Calu3 (cell line): Measurements from ENCODE around the gene NR4A3. TPM values are rescaled to one million over a fixed set of nuclear protein-coding genes. Genes with fewer than 3 reads are reported as not detected.

ENCODE experiments used
- BruUV-seq: library from RNA; stranded (reverse); fragments of 400-500 nt; replicated peaks from 2 replicates; lab custom pipeline; 2021; lab: Mats Ljungman, UMichigan
- CTCF ChIA-PET: fragments of 300-600 bp; sonication (Branson Sonifier 250); formaldehyde crosslinking; loops from one replicate; lab custom pipeline; 2022; ENCODE audit warnings: antibody characterized with exemption; lab: Charles Lee
- DNase-seq: peaks from one replicate; pipeline ENCODE4 v3.0.0; 2022
- H3K27ac Mint-ChIP-seq: one replicate; pipeline ENCODE4 v1.8.0; 2022; ENCODE audit warnings: mixed read lengths; ENCODE audit not compliant: unreplicated experiment
- H3K27me3 Mint-ChIP-seq: one replicate; pipeline ENCODE4 v1.8.0; 2022; ENCODE audit warnings: mixed read lengths; ENCODE audit not compliant: unreplicated experiment
- H3K36me3 Mint-ChIP-seq: one replicate; pipeline ENCODE4 v1.8.0; 2022; ENCODE audit warnings: mild to moderate bottlenecking, moderate library complexity, mixed read lengths; ENCODE audit not compliant: insufficient read depth, unreplicated experiment
- H3K4me1 Mint-ChIP-seq: one replicate; pipeline ENCODE4 v1.8.0; 2022; ENCODE audit warnings: mild to moderate bottlenecking, low read depth, mixed read lengths; ENCODE audit not compliant: unreplicated experiment
- H3K4me3 Mint-ChIP-seq: one replicate; pipeline ENCODE4 v1.8.0; 2022; ENCODE audit warnings: mild to moderate bottlenecking, low read depth, moderate library complexity, mixed read lengths; ENCODE audit not compliant: unreplicated experiment
- H3K9me3 Mint-ChIP-seq: one replicate; pipeline ENCODE4 v1.8.0; 2022; ENCODE audit warnings: low read depth, mixed read lengths; ENCODE audit not compliant: unreplicated experiment
- intact Hi-C: fragments of 100-400 bp; cut with micrococcal nuclease; formaldehyde crosslinking; loops from one replicate; pipeline ENCODE4 v1.10.0; 2022; ENCODE audit not compliant: unreplicated experiment
- total RNA-seq: library from RNA; stranded (reverse); gene quantifications from 2 replicates; pipeline ENCODE4 v1.2.3, GENCODE V29; 2022
- TF ChIP-seq, protein P1 (sequence below): fragments of 200-600 bp; IDR thresholded peaks from one replicate; pipeline ENCODE4 v1.8.0; 2022; ENCODE audit warnings: antibody characterized with exemption; ENCODE audit not compliant: unreplicated experiment

Gene NR4A3
- total RNA-seq, 1 experiment from 2014 or later: 0.21 TPM

DNA sequence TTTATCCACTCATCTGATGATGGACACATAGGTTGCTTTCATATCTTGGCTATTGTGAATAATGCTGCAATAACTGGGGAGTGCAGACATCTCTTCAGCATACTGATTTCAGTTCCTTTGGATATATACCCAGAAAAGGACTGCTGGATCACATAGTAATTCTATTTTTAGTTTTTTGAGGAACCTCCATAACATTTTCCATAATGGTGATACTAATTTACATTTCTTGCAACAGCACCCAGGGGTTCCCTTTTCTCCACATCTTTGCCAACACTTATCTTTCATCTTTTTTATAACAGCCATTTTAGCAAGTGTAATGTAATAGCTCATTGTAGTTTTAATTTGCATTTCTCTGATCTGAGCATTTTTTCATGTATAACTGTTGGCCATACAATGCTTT, 34.1 kb upstream of the NR4A3 start:
- Mint-ChIP-seq H3K4me3 (no peak overlapping the region), H3K36me3 (no peaks in the 10 kb centered on the region)
- intact Hi-C loops: no loop called here

DNA sequence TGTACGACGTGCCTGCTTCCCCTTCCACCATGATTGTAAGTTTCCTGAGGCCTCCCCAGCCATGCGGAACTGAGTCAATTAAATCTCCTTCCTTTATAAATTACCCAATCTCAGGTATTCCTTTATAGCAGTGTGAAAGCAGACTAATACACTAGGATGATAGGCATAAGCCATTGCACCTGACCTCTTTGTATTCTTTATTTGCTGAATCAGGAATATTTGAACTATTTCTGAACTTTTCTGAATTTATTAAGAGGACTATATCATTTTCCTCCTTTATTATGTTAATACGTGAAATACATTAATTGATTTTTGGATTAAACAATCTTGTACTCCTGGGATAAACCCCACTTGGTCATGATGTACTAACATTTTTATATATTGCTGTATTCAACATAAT, 28.2 kb upstream of the NR4A3 start:
- Mint-ChIP-seq H3K9me3 (no peaks in the 10 kb centered on the region), H3K36me3 (no peaks in the 10 kb centered on the region), H3K27ac (no peak overlapping the region), H3K4me1 (no peaks in the 10 kb centered on the region), H3K27me3 (no peaks in the 10 kb centered on the region), H3K4me3 (no peak overlapping the region)
- DNase-seq: no peak
- intact Hi-C loops: no loop called here
- BruUV-seq: no TSS peak
- TF ChIP-seq, protein P1, sequence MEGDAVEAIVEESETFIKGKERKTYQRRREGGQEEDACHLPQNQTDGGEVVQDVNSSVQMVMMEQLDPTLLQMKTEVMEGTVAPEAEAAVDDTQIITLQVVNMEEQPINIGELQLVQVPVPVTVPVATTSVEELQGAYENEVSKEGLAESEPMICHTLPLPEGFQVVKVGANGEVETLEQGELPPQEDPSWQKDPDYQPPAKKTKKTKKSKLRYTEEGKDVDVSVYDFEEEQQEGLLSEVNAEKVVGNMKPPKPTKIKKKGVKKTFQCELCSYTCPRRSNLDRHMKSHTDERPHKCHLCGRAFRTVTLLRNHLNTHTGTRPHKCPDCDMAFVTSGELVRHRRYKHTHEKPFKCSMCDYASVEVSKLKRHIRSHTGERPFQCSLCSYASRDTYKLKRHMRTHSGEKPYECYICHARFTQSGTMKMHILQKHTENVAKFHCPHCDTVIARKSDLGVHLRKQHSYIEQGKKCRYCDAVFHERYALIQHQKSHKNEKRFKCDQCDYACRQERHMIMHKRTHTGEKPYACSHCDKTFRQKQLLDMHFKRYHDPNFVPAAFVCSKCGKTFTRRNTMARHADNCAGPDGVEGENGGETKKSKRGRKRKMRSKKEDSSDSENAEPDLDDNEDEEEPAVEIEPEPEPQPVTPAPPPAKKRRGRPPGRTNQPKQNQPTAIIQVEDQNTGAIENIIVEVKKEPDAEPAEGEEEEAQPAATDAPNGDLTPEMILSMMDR: no peak
- CTCF ChIA-PET: no interaction called here

More for the DNA sequence above, 34.1 kb upstream of the NR4A3 start:
- no peak for DNase-seq
- H3K9me3 Mint-ChIP-seq: no peaks in the 10 kb centered on the region
- BruUV-seq: no TSS peak
- H3K27me3 Mint-ChIP-seq: peaks cover 37% of the 10 kb centered on the region
- CTCF ChIA-PET: interaction anchor here (0.8 kb wide), 1 partner anchor 615 kb away, joined by 3 read pairs; no protein-coding TSS in a partner anchor
- no peak overlapping the region for H3K27ac Mint-ChIP-seq
- TF ChIP-seq, protein P1: no peak
- no peaks in the 10 kb centered on the region for H3K4me1 Mint-ChIP-seq

DNA sequence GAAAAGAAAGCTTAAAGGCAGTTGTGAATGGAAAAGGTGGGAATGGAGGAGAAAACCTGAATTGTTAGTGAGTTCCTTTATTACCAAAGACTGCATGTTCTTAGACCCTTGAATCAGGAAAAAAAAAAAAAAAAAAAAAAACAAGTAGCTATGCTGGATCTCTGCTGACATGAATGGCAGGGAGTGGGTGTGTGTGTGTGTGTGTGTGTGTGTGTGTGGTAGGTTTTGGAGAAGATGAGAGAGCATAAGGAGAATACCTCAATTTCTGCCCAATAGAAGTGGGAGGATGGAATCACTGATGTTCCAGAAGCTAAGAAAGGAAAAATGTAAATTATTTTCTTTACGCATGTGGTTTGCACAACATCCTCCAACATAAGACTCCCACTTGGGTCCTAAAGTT, 25.5 kb upstream of the NR4A3 start:
- Mint-ChIP-seq H3K4me3 (no peak overlapping the region), H3K27me3 (no peaks in the 10 kb centered on the region), H3K27ac (no peak overlapping the region), H3K36me3 (no peaks in the 10 kb centered on the region), H3K4me1 (no peaks in the 10 kb centered on the region), H3K9me3 (no peaks in the 10 kb centered on the region)
- TF ChIP-seq, protein P1: no peak
- intact Hi-C loops: no loop called here
- no peak for DNase-seq
- CTCF ChIA-PET: no interaction called here
- no TSS peak for BruUV-seq

DNA sequence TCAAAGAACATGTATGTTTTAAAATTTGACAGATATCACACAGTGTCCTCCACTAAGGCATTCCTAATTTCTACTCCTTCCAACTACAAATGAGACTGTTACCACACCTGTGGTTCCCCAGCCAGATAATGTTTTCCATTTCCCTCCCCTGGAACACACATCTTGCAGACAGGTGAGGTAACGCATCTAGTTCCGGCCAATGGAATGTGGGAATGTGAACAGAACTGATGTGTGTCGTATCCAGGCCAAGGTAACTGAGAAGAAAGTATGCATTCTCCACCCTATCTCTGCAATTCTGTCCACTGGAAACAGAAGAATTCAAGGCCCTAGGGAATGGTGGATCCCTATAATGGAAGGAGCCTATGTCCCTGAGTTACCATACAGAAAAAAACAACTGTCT, 19.9 kb upstream of the NR4A3 start:
- BruUV-seq: no TSS peak
- no peaks in the 10 kb centered on the region for H3K9me3 Mint-ChIP-seq
- DNase-seq: no peak
- CTCF ChIA-PET: no interaction called here
- H3K4me1 Mint-ChIP-seq: peaks cover under 1% of the 10 kb centered on the region
- no peak overlapping the region for H3K27ac Mint-ChIP-seq
- no peaks in the 10 kb centered on the region for H3K27me3 Mint-ChIP-seq
- intact Hi-C loops: loop anchor here (10.0 kb wide), 2 partner anchors 523 to 537 kb away; no protein-coding TSS in a partner anchor
- no peak overlapping the region for H3K4me3 Mint-ChIP-seq
- H3K36me3 Mint-ChIP-seq: no peaks in the 10 kb centered on the region
- TF ChIP-seq, protein P1: no peak
